GM12801 (cell line): Measurements from ENCODE around the gene ANKRD40.

Experiments
- TF ChIP-seq, protein P1 (sequence below): IDR thresholded peaks from one replicate; pipeline ENCODE4 v1.5.1; 2011; ENCODE audit warnings: control low read depth; ENCODE audit not compliant: insufficient read length; ENCODE audit errors: extremely low read depth

The ANKRD40 gene

DNA sequence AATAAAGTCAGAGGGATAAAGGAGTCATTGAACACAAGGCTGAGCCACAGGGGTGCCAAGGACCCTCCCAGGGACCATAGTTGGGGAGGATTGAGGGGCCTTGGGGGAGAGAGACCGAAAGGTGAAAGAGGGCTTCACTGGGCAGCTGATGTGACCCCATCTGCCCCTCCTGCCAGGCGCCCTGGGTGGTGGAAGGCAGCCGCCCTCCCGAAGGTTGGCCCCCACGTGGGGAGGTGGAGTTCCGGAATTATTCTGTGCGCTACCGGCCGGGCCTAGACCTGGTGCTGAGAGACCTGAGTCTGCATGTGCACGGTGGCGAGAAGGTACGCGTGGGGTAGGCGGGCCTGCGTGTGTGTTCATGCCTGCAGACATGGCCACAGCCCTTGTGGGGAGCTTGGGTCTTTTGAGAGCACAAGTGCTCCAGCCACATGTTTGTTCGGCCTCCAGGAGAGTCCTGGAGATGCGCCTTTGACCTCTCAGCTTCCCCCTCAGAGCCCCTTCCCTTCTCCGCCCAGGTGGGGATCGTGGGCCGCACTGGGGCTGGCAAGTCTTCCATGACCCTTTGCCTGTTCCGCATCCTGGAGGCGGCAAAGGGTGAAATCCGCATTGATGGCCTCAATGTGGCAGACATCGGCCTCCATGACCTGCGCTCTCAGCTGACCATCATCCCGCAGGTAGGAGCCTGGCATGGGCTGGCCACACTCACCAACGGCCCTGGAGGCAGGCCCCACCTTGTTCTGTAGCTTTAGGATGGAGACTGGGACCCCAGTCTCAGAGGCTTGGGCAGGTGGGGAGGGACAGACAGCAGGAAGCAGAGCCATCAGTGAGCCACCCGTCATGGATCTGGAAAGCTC lies 24.1 kb downstream of the ANKRD40 start:
- TF ChIP-seq, protein P1, sequence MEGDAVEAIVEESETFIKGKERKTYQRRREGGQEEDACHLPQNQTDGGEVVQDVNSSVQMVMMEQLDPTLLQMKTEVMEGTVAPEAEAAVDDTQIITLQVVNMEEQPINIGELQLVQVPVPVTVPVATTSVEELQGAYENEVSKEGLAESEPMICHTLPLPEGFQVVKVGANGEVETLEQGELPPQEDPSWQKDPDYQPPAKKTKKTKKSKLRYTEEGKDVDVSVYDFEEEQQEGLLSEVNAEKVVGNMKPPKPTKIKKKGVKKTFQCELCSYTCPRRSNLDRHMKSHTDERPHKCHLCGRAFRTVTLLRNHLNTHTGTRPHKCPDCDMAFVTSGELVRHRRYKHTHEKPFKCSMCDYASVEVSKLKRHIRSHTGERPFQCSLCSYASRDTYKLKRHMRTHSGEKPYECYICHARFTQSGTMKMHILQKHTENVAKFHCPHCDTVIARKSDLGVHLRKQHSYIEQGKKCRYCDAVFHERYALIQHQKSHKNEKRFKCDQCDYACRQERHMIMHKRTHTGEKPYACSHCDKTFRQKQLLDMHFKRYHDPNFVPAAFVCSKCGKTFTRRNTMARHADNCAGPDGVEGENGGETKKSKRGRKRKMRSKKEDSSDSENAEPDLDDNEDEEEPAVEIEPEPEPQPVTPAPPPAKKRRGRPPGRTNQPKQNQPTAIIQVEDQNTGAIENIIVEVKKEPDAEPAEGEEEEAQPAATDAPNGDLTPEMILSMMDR, result no peak

DNA sequence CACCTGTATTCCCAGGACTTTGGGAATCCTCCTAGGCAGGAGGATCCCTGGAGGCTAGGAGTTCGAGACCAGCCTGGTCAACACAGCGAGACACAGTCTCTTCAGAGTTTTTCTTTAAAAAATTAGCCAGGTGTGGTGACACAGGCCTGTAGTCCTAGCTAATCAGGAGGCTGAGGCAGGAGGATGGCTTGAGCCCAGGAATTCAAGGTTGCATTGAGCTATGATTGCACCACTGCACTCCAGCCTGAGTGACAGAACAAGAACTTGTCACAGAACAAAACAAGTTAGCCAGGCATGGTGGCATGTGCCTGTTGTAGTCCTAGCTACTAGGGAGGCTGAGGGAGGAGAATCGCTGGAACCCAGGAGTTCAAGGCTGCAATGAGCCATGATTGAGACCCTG lies 24.8 kb downstream of the ANKRD40 start:
- TF ChIP-seq, protein P1, result no peak

DNA sequence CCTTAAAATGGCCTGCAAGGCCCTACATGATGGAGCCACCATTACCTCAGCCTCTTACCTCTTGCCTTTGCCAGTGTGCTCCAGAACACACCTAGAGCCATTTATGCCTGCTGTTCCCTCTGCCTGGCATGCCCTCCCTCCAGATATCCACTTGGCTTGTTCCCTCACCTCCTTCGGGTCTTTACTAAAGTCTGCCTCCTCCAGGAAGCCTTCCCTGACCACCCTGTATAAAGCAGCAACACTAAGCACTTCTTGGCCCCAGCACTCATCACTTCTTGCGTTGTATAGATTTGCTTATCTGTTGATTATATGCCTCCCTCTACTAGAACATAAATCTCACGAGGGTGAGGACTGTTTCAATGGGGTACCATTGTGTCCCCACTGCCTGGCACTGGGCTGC lies 25.3 kb downstream of the ANKRD40 start:
- TF ChIP-seq, protein P1, result no peak

DNA sequence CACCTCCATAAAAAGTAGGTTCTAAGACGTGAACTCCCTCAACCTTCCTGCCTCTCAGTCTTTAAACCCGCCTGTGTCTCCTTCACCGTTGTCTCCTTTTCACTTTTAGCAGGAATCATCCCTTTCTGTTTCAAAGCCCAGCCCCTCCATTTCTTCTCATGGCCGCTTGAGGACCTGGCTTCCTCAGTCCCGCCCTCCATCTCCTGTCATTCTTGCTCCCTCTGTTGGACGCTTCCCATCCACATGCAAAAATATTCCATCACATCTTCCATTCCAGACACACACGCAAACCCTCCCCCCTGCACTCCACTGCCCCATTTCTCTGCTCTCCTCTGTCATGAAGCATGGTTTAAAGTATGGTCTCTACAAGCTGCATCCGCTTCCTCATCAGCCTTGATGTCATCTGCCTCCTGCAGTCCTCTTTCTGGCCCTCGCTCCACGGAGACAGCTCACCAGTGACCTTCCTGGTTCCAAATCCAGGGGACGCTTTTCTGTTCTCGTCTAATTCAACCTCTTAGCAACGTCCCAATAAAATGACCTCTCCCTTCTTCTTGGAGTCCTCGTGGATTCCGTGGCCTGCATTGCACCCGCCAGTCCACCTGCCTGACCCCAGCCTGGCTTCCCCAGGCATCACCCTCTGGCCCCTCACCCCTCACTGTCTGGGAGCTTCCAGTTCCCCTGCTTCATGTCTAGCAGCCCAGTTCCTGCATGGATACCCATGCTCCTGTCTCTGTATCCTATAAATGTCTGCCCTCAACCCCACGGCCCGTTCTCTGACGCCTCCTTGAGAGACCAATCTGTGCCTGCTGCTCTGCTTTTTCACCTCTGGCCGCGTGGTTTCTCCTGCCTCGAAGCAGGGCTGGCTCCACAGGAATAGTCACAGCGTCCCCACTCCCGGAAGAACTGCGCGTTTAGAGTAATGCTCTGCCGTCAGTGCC lies 26.2 kb downstream of the ANKRD40 start:
- TF ChIP-seq, protein P1, result no peak

DNA sequence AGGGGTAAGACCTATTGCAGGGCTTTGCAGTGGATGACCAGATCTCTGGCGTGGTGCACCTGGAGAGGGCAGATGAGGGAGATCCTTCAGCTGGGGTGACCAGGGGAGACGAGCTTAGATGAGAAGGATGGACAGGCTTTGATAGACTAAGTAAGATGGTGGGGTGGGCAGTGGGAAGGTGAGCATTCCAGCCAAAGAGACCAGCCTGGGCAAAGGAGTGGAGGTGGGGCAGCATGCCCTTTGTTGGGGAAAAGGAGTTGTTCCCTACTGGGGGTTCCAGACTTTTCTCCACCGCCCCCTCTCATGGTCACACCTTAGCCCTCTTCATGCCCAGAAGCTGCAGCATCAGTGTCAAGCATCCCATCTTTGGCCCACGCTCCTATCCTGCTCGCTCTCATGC lies 27.6 kb downstream of the ANKRD40 start:
- TF ChIP-seq, protein P1, result no peak

DNA sequence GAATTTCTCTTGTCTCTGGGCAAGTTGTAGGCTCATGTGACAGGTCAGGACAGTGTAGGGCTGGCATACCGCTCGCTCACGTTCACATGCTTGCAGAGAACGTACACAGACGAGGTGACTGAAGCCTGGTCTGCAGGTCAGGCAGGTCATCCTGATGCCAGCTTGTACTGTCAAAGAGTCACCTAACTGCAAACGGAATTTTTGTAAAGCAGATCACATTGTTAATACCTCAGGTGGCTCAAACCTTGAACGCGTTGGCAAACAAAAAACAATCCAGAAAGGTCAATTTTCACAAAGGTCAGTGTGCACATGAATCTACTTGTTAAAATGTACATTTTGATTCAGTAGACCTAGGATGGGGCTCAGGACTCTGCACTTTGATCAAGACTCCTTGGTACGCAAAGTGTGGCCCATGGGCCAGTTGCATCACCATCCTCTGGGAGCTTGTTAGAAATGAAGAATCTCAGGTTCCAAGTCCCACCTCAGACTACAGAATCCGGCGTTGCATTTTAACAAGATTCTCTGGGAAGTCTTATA lies 28.6 kb downstream of the ANKRD40 start:
- TF ChIP-seq, protein P1, result no peak

DNA sequence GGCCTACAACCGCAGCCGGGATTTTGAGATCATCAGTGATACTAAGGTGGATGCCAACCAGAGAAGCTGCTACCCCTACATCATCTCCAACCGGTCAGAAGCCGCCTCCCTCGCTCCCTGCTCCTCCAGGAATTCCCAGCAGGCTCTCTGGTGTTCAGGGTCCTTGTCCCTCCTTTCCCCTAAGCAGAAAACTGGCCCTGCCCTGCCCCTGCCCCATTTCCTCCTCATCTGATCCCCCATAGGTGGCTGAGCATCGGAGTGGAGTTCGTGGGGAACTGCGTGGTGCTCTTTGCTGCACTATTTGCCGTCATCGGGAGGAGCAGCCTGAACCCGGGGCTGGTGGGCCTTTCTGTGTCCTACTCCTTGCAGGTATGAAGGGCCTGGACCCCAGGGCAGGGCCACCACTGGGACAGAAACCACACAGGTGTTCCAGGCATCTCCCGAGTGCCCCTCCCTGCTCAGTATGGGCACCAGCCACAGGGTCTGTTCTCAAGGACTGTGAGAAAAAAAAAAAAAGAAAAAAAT lies 29.8 kb downstream of the ANKRD40 start:
- TF ChIP-seq, protein P1, result no peak
